PFSK-1 (cell line): Measurements from ENCODE around the gene EFNB1.

ENCODE experiments used
- FOXP2 ChIP-seq: optimal IDR thresholded peaks from 2 replicates; pipeline ENCODE3; 2011; ENCODE audit warnings: borderline replicate concordance, control low read depth, inconsistent platforms; ENCODE audit not compliant: insufficient read depth; ENCODE audit errors: extremely low read length, extremely low read depth
- POLR2AphosphoS5 ChIP-seq: IDR thresholded peaks from 2 replicates; pipeline ENCODE4 v1.6.1; 2012; ENCODE audit warnings: low read depth, mild to moderate bottlenecking, control low read depth, low read length, moderate library complexity
- SIN3A ChIP-seq: IDR thresholded peaks from 2 replicates; pipeline ENCODE4 v1.6.1; 2012; ENCODE audit warnings: mild to moderate bottlenecking, low read length, moderate library complexity, borderline replicate concordance; ENCODE audit not compliant: insufficient read depth
- TAF1 ChIP-seq: IDR thresholded peaks from 2 replicates; pipeline ENCODE4 v1.6.1; 2012; ENCODE audit warnings: low read length, control low read depth, borderline replicate concordance; ENCODE audit not compliant: insufficient read depth
- TF ChIP-seq, protein P1 (sequence below), 2 experiments: IDR thresholded peaks; 2 replicates each; pipeline versions ENCODE4 v1.6.1 to v1.8.0; 2011 to 2012; ENCODE audit warnings: low read depth in 2 of 2, low read length in 2 of 2, control low read depth in 1 of 2, inconsistent platforms in 1 of 2, mild to moderate bottlenecking in 1 of 2, moderate library complexity in 1 of 2; ENCODE audit not compliant: insufficient read depth in 1 of 2

DNA sequence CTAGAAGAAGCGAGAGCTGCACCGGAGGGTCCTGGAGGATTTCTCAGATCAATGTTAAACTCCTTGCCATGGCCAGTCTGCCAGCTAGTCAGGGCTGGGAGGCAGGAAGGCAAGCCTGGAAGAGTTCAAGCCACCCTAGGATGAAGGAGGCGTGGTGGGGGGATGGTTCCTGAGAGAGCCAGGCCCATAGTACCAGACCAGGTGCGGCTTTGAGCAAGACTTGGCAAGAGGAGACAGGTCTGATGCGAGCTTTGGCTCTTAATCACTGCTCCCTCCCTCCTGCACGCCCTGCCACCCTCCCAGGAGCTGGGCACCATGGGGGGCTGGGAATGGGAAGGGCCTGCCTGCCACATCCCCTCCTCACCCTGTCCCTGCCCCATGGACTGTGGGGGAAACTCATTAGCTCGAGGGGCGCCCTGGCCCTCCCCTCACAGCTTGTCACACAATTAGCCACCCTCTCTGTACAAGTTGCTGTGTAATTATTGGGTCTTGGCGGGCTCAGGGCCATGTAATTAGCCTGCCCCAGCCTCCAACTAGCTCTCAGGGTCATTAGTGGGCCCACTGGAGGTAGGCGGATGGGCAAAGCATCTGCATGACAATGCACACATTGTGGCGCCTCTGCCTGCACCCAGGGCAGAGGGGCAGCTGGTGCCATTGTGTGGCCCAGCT lies 50.3 kb downstream of the EFNB1 start:
- TF ChIP-seq POLR2AphosphoS5: no peak
- no peak for TF ChIP-seq SIN3A
- TF ChIP-seq, protein P1, sequence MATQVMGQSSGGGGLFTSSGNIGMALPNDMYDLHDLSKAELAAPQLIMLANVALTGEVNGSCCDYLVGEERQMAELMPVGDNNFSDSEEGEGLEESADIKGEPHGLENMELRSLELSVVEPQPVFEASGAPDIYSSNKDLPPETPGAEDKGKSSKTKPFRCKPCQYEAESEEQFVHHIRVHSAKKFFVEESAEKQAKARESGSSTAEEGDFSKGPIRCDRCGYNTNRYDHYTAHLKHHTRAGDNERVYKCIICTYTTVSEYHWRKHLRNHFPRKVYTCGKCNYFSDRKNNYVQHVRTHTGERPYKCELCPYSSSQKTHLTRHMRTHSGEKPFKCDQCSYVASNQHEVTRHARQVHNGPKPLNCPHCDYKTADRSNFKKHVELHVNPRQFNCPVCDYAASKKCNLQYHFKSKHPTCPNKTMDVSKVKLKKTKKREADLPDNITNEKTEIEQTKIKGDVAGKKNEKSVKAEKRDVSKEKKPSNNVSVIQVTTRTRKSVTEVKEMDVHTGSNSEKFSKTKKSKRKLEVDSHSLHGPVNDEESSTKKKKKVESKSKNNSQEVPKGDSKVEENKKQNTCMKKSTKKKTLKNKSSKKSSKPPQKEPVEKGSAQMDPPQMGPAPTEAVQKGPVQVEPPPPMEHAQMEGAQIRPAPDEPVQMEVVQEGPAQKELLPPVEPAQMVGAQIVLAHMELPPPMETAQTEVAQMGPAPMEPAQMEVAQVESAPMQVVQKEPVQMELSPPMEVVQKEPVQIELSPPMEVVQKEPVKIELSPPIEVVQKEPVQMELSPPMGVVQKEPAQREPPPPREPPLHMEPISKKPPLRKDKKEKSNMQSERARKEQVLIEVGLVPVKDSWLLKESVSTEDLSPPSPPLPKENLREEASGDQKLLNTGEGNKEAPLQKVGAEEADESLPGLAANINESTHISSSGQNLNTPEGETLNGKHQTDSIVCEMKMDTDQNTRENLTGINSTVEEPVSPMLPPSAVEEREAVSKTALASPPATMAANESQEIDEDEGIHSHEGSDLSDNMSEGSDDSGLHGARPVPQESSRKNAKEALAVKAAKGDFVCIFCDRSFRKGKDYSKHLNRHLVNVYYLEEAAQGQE (IDR thresholded peaks at IDR 0.05; ENCODE audit: insufficient read depth in 1 of 2, low read depth in 2 of 2, low read length in 2 of 2): no peak
- no peak for TF ChIP-seq TAF1
- TF ChIP-seq FOXP2: no peak
